Measurements from ENCODE around the gene TUBA1A.

GRCh38 chr12:49160399-49160798 lies 28.5 kb downstream of the TUBA1A start:
- TF ChIP-seq POLR2A (IDR thresholded peaks at IDR 0.05; ENCODE audit: low read length), result no peak
- no peak for TF ChIP-seq GATA1 (IDR thresholded peaks at IDR 0.05; ENCODE audit: low read depth, low read length)
